GM19193 (cell line): ENCODE results near the gene MCAM.

Experiments used
- POLR2A ChIP-seq: IDR thresholded peaks from 4 replicates; pipeline ENCODE4 v1.6.1; 2011; ENCODE audit not compliant: insufficient read depth, insufficient read length; ENCODE audit errors: extremely low read depth

The MCAM gene

GRCh38 chr11:119306373-119306890, 10.5 kb downstream of the MCAM start:
- TF ChIP-seq POLR2A: no peak

- TF ChIP-seq POLR2A: no peak
These were observed 11.2 kb downstream of the MCAM start for GRCh38 chr11:119305556-119306372.

- TF ChIP-seq POLR2A: no peak
These were observed 13.7 kb downstream of the MCAM start for GRCh38 chr11:119303227-119303718.

- no peak for TF ChIP-seq POLR2A
These were observed 16.5 kb downstream of the MCAM start for GRCh38 chr11:119300198-119300964.

- no peak for TF ChIP-seq POLR2A
These were observed 17.5 kb downstream of the MCAM start for GRCh38 chr11:119299416-119299815.

- TF ChIP-seq POLR2A: no peak
These were observed 18.2 kb downstream of the MCAM start for GRCh38 chr11:119298726-119299125.

- TF ChIP-seq POLR2A: no peak
These were observed 19.0 kb downstream of the MCAM start for GRCh38 chr11:119297938-119298337.

- TF ChIP-seq POLR2A: no peak
These were observed 21.8 kb downstream of the MCAM start for GRCh38 chr11:119295178-119295577.

- TF ChIP-seq POLR2A: no peak
These were observed 23.5 kb downstream of the MCAM start for GRCh38 chr11:119293461-119293860.

- TF ChIP-seq POLR2A: no peak
These were observed 25.9 kb downstream of the MCAM start for GRCh38 chr11:119290894-119291497.

- no peak for TF ChIP-seq POLR2A
These were observed 28.7 kb downstream of the MCAM start for GRCh38 chr11:119288219-119288618.

- TF ChIP-seq POLR2A: no peak
These were observed 31.5 kb downstream of the MCAM start for GRCh38 chr11:119285431-119285830.

GRCh38 chr11:119284344-119285157, 32.4 kb downstream of the MCAM start:
- TF ChIP-seq POLR2A: no peak

GRCh38 chr11:119282495-119282894, 34.4 kb downstream of the MCAM start:
- TF ChIP-seq POLR2A: no peak
